Measurements from ENCODE around the gene SOBP.
A peak's percentile ranks its signal among the peaks of the same experiment; 100 is the strongest.

The SOBP gene

GRCh38 chr6:107621229-107621937 is 131.5 kb downstream of the SOBP start:
- no peak overlapping the region for H3K4me3 ChIP-seq (ENCODE audit: low read depth, low read length)
- no peak for DNase-seq (ENCODE audit: low read depth)
- no peak for TF ChIP-seq CTCF (conservative IDR thresholded peaks at IDR 0.05; ENCODE audit: low read depth, low read length)

- no peak for TF ChIP-seq CTCF (conservative IDR thresholded peaks at IDR 0.05; ENCODE audit: low read depth, low read length)
- DNase-seq (ENCODE audit: low read depth), result no peak
- H3K4me3 ChIP-seq (ENCODE audit: low read depth, low read length), result no peak overlapping the region
These were observed 132.4 kb downstream of the SOBP start for GRCh38 chr6:107622269-107622668.

- TF ChIP-seq CTCF (conservative IDR thresholded peaks at IDR 0.05; ENCODE audit: low read depth, low read length), result no peak
- DNase-seq (ENCODE audit: low read depth), result no peak
- H3K4me3 ChIP-seq (ENCODE audit: low read depth, low read length), result no peak overlapping the region
These were observed 134.1 kb downstream of the SOBP start for GRCh38 chr6:107624050-107624449.

- no peak for TF ChIP-seq CTCF (conservative IDR thresholded peaks at IDR 0.05; ENCODE audit: low read depth, low read length)
- H3K4me3 ChIP-seq (ENCODE audit: low read depth, low read length), result no peak overlapping the region
- DNase-seq (ENCODE audit: low read depth), result peak; percentile 29
These were observed 134.6 kb downstream of the SOBP start for GRCh38 chr6:107624541-107624940.

GRCh38 chr6:107625264-107625663 is 135.3 kb downstream of the SOBP start:
- DNase-seq (ENCODE audit: low read depth), result no peak
- no peak overlapping the region for H3K4me3 ChIP-seq (ENCODE audit: low read depth, low read length)
- no peak for TF ChIP-seq CTCF (conservative IDR thresholded peaks at IDR 0.05; ENCODE audit: low read depth, low read length)

- TF ChIP-seq CTCF (conservative IDR thresholded peaks at IDR 0.05; ENCODE audit: low read depth, low read length), result no peak
- DNase-seq (ENCODE audit: low read depth), result no peak
- H3K4me3 ChIP-seq (ENCODE audit: low read depth, low read length), result no peak overlapping the region
These were observed 136.7 kb downstream of the SOBP start for GRCh38 chr6:107626645-107627044.

GRCh38 chr6:107627969-107628368 is 138.1 kb downstream of the SOBP start:
- DNase-seq (ENCODE audit: low read depth), result no peak
- no peak overlapping the region for H3K4me3 ChIP-seq (ENCODE audit: low read depth, low read length)
- TF ChIP-seq CTCF (conservative IDR thresholded peaks at IDR 0.05; ENCODE audit: low read depth, low read length), result no peak

Measured in choroid plexus epithelial cell (primary cell).